Gastrocnemius medialis (tissue), 4 donors: ENCODE results near the gene PROM1. TPM values are rescaled to one million over a fixed set of nuclear protein-coding genes. Genes with fewer than 3 reads are reported as not detected.

ENCODE experiments used
- ATAC-seq, 2 donors: fragments of 150-250 bp; one replicate each; pipeline ENCODE4 v1.9.1; 2016
- DNase-seq, 2 donors: peaks; one replicate each; pipeline ENCODE4 v3.0.0-alpha.2; 2019
- H3K27ac ChIP-seq, 4 donors: fragments of 200-600 bp; sonication (generic); 1 replicate in 1 of 4; 2 replicates in 3 of 4; pipeline ENCODE4 v1.5.1; 2016 to 2018; ENCODE audit warnings: mild to moderate bottlenecking in 2 of 4, moderate library complexity in 1 of 4
- H3K27me3 ChIP-seq, 3 donors: fragments of 200-600 bp; sonication (generic) in 2 of 3; 1 replicate in 1 of 3; 2 replicates in 2 of 3; pipeline versions ENCODE4 v1.5.1 to v1.6.0; 2016 to 2019; ENCODE audit warnings: mild to moderate bottlenecking in 1 of 3, moderate library complexity in 1 of 3
- H3K36me3 ChIP-seq, 2 donors: fragments of 200-600 bp; sonication (generic) in 1 of 2; one replicate each; pipeline ENCODE4 v1.5.1; 2017 to 2018
- H3K4me1 ChIP-seq, 2 donors: fragments of 200-600 bp; sonication (generic) in 1 of 2; one replicate each; pipeline ENCODE4 v1.5.1; 2016 to 2017; ENCODE audit warnings: mild to moderate bottlenecking in 2 of 2
- H3K4me3 ChIP-seq, 4 donors: fragments of 200-600 bp; sonication (generic) in 3 of 4; 1 replicate in 1 of 4; 2 replicates in 3 of 4; pipeline ENCODE4 v1.5.1; 2016 to 2019; ENCODE audit warnings: mild to moderate bottlenecking in 2 of 4
- H3K9me3 ChIP-seq, 3 donors: fragments of 200-600 bp; sonication (generic) in 2 of 3; 1 replicate in 1 of 3; 2 replicates in 2 of 3; pipeline ENCODE4 v1.5.1; 2016 to 2019
- CTCF ChIP-seq, 5 experiments: fragments of 450-650 bp in 3 of 5; fragments of 200-600 bp in 2 of 5; sonication (generic) in 2 of 5; IDR thresholded peaks in 4 of 5; conservative IDR thresholded peaks in 1 of 5; 1 replicate in 4 of 5; 2 replicates in 1 of 5; pipeline ENCODE4 v1.5.1; 2016 to 2019; ENCODE audit warnings: antibody characterized with exemption in 5 of 5, mild to moderate bottlenecking in 3 of 5, moderate library complexity in 3 of 5
- POLR2A ChIP-seq, 2 donors: fragments of 450-650 bp; IDR thresholded peaks; one replicate each; pipeline ENCODE4 v1.6.1; 2017; ENCODE audit warnings: antibody characterized with exemption in 2 of 2, mild to moderate bottlenecking in 2 of 2, moderate library complexity in 2 of 2
- in situ Hi-C, 4 donors: fragments of 200-750 bp; cut with MboI; loops; one replicate each; pipeline versions ENCODE4 v1.15.0 to v1.8.0; 2017; ENCODE audit warnings: low sequenced_read_pairs in 4 of 4
- intact Hi-C: fragments of 100-400 bp; cut with DNase I; formaldehyde crosslinking; loops from one replicate; pipeline ENCODE4 v1.15.1; 2023; ENCODE audit warnings: low total_unique reads
- total RNA-seq, 4 donors: library from RNA; depleted of rRNA; stranded (reverse); fragments of >200 nt; gene quantifications; one replicate each; pipeline versions ENCODE4 v1.1.0 to v1.2.3, GENCODE V29; 2016

PROM1 gene
- total RNA-seq, 4 donors from 2014 or later = 0.11 to 2.9 (median 0.58) TPM; not detected in 1

- Histone ChIP-seq H3K4me3 (no peak overlapping the region), H3K27me3 (no peaks in the 10 kb centered on the region), H3K4me1 (peaks cover 0 to 8% of the 10 kb centered on the region in 2 donors), H3K36me3 (no peaks in the 10 kb centered on the region), H3K9me3 (no peaks in the 10 kb centered on the region), H3K27ac (no peak overlapping the region)
- no peak for DNase-seq
- intact Hi-C loops (no loop called here), in situ Hi-C loops (loop anchor here in 2 of 4 donors (10.0 to 25.0 kb wide), 4 partner anchors 74 to 471 kb away; no protein-coding TSS in a partner anchor)
- TF ChIP-seq CTCF (IDR thresholded peaks at IDR 0.05 in 4 of 5, conservative IDR thresholded peaks at IDR 0.05 in 1 of 5) = no peak
- no peak for TF ChIP-seq POLR2A (IDR thresholded peaks at IDR 0.05)
- ATAC-seq = no peak
These were observed 125.3 kb downstream of the PROM1 start for GRCh38 chr4:15958562-15958961.

GRCh38 chr4:15956179-15956850 lies 127.5 kb downstream of the PROM1 start:
- H3K9me3 ChIP-seq = no peaks in the 10 kb centered on the region
- intact Hi-C loops (loop anchor here (1.0 to 2.0 kb wide), 4 partner anchors 73 to 478 kb away; no protein-coding TSS in a partner anchor), in situ Hi-C loops (loop anchor here in 2 of 4 donors (10.0 to 25.0 kb wide), 4 partner anchors 72 to 469 kb away; no protein-coding TSS in a partner anchor)
- peaks cover 0 to 3% of the 10 kb centered on the region in 2 donors for H3K4me1 ChIP-seq
- peak; percentile 91 to 96 for ATAC-seq
- H3K27ac ChIP-seq = no peak overlapping the region
- H3K27me3 ChIP-seq = no peaks in the 10 kb centered on the region
- no peaks in the 10 kb centered on the region for H3K36me3 ChIP-seq
- DNase-seq = peak; percentile 59 to 75
- H3K4me3 ChIP-seq = no peak overlapping the region
- peak; percentile 80 to 95 (median 87) for TF ChIP-seq CTCF (IDR thresholded peaks at IDR 0.05 in 4 of 5, conservative IDR thresholded peaks at IDR 0.05 in 1 of 5)
- TF ChIP-seq POLR2A (IDR thresholded peaks at IDR 0.05) = no peak

GRCh38 chr4:15955670-15956069 lies 128.2 kb downstream of the PROM1 start:
- ATAC-seq (no peak), DNase-seq (no peak)
- no peaks in the 10 kb centered on the region for H3K4me1 ChIP-seq
- H3K27me3 ChIP-seq = no peaks in the 10 kb centered on the region
- H3K27ac ChIP-seq = no peak overlapping the region
- TF ChIP-seq CTCF (IDR thresholded peaks at IDR 0.05 in 4 of 5, conservative IDR thresholded peaks at IDR 0.05 in 1 of 5) (no peak), POLR2A (IDR thresholded peaks at IDR 0.05) (no peak)
- no peak overlapping the region for H3K4me3 ChIP-seq
- in situ Hi-C loops (loop anchor here in 2 of 4 donors (10.0 to 25.0 kb wide), 4 partner anchors 71 to 468 kb away; no protein-coding TSS in a partner anchor), intact Hi-C loops (loop anchor here (1.0 to 2.0 kb wide), 4 partner anchors 72 to 477 kb away; no protein-coding TSS in a partner anchor)
- no peaks in the 10 kb centered on the region for H3K36me3 ChIP-seq
- no peaks in the 10 kb centered on the region for H3K9me3 ChIP-seq

GRCh38 chr4:15953625-15954024 lies 130.2 kb downstream of the PROM1 start:
- intact Hi-C loops (no loop called here), in situ Hi-C loops (loop anchor here in 3 of 4 donors (5.0 to 25.0 kb wide), 5 partner anchors 69 to 466 kb away; no protein-coding TSS in a partner anchor)
- TF ChIP-seq POLR2A (IDR thresholded peaks at IDR 0.05) (no peak), CTCF (IDR thresholded peaks at IDR 0.05 in 4 of 5, conservative IDR thresholded peaks at IDR 0.05 in 1 of 5) (no peak)

More at GRCh38 chr4:15953625-15954024, 130.2 kb downstream of the PROM1 start:
- Histone ChIP-seq H3K4me1 (no peaks in the 10 kb centered on the region), H3K9me3 (no peaks in the 10 kb centered on the region), H3K36me3 (no peaks in the 10 kb centered on the region), H3K27ac (no peak overlapping the region), H3K27me3 (no peaks in the 10 kb centered on the region), H3K4me3 (no peak overlapping the region)
- ATAC-seq (no peak), DNase-seq (no peak)
